Endothelial cell of umbilical vein (primary cell): ENCODE data around the gene TSPAN13. TPM values are rescaled to one million over a fixed set of nuclear protein-coding genes. Genes with fewer than 3 reads are reported as not detected.

Experiments
- BruUV-seq: library from RNA; stranded (reverse); fragments of 400-500 nt; replicated peaks from 2 replicates; lab custom pipeline; 2021; lab: Mats Ljungman, UMichigan
- CTCF ChIA-PET: fragments of 300-600, 350-600 bp; sonication (Branson Sonifier 250); formaldehyde crosslinking; loops from one replicate; lab custom pipeline; 2021; ENCODE audit warnings: antibody characterized with exemption, inconsistent platforms; lab: Charles Lee
- POLR2A ChIA-PET: fragments of 300-600, 350-600 bp; sonication (Branson Sonifier 250); formaldehyde crosslinking; loops from one replicate; lab custom pipeline; 2021; ENCODE audit warnings: antibody characterized with exemption, inconsistent platforms; lab: Charles Lee
- DNase-seq: peaks from one replicate; pipeline ENCODE4 v3.0.0-alpha.2; 2011; ENCODE audit warnings: low read depth, low spot score
- FAIRE-seq: peaks from 2 replicates; lab custom pipeline; 2011; peaks lifted over from hg19 to GRCh38; lab: Jason Lieb, UNC
- H2AFZ ChIP-seq: 2 replicates; pipeline ENCODE4 v1.6.0; 2012; ENCODE audit warnings: low read depth, low read length, control low read depth, inconsistent platforms
- H3K27ac ChIP-seq: 2 replicates; pipeline ENCODE4 v1.5.1; 2011; ENCODE audit warnings: low read depth, mild to moderate bottlenecking, control low read depth, low read length, moderate library complexity; ENCODE audit not compliant: insufficient read depth
- H3K27me3 ChIP-seq, 2 experiments: 2 replicates each; pipeline versions ENCODE4 v1.6.0 to v1.6.1; 2011; ENCODE audit warnings: low read length in 2 of 2, mixed read lengths in 1 of 2; ENCODE audit not compliant: control insufficient read depth in 2 of 2, insufficient read depth in 2 of 2
- H3K36me3 ChIP-seq, 2 experiments: 2 replicates in 1 of 2; 3 replicates in 1 of 2; pipeline ENCODE4 v1.5.1; 2011; ENCODE audit warnings: low read length in 2 of 2, mild to moderate bottlenecking in 1 of 2, moderate library complexity in 1 of 2; ENCODE audit not compliant: control insufficient read depth in 2 of 2, insufficient read depth in 2 of 2; ENCODE audit errors: extremely low read depth in 1 of 2
- H3K4me1 ChIP-seq: 3 replicates; pipeline ENCODE4 v1.5.1; 2011; ENCODE audit warnings: mild to moderate bottlenecking, low read length; ENCODE audit not compliant: control insufficient read depth, insufficient read depth; ENCODE audit errors: extremely low read depth
- H3K4me2 ChIP-seq: 2 replicates; pipeline ENCODE4 v1.6.1; 2011; ENCODE audit warnings: low read length, control low read depth, mixed read lengths; ENCODE audit not compliant: insufficient read depth
- H3K4me3 ChIP-seq, 3 experiments: fragments of 200-600 bp in 1 of 3; sonication (generic), shearing (Covaris generic) in 1 of 3; replicated peaks in 1 of 3; 2 replicates each; pipeline ENCODE4 v1.5.1; 2011 to 2016; ENCODE audit warnings: control low read depth in 3 of 3, low read length in 3 of 3, mild to moderate bottlenecking in 2 of 3, inconsistent platforms in 1 of 3, low read depth in 1 of 3, moderate library complexity in 1 of 3; ENCODE audit not compliant: insufficient read depth in 1 of 3
- H3K79me2 ChIP-seq: 2 replicates; pipeline ENCODE4 v1.6.0; 2012; ENCODE audit warnings: low read length, inconsistent platforms; ENCODE audit not compliant: control insufficient read depth, insufficient read depth
- H3K9ac ChIP-seq: replicated peaks from 2 replicates; pipeline ENCODE3; 2011; ENCODE audit warnings: low read length, control low read depth; ENCODE audit not compliant: insufficient read depth; ENCODE audit errors: extremely low read depth
- H3K9me1 ChIP-seq: replicated peaks from 3 replicates; pipeline ENCODE4 v1.6.0; 2011; ENCODE audit warnings: mild to moderate bottlenecking, low read length; ENCODE audit not compliant: control insufficient read depth, insufficient read depth; ENCODE audit errors: extremely low read depth
- H3K9me3 ChIP-seq: replicated peaks from 2 replicates; pipeline ENCODE4 v1.5.1; 2012; ENCODE audit warnings: low read length, inconsistent platforms; ENCODE audit not compliant: control insufficient read depth, insufficient read depth
- H4K20me1 ChIP-seq: replicated peaks from 2 replicates; pipeline ENCODE3; 2011; ENCODE audit warnings: mild to moderate bottlenecking, low read length; ENCODE audit not compliant: control insufficient read depth, insufficient read depth; ENCODE audit errors: extremely low read depth
- EZH2 ChIP-seq: IDR thresholded peaks from 2 replicates; pipeline ENCODE4 v1.6.1; 2012; ENCODE audit warnings: borderline replicate concordance, low read depth, mild to moderate bottlenecking, moderate library complexity, low read length, inconsistent platforms; ENCODE audit not compliant: severe bottlenecking
- FOS ChIP-seq: IDR thresholded peaks from 2 replicates; pipeline ENCODE4 v1.6.1; 2011; ENCODE audit warnings: mild to moderate bottlenecking, low read length, moderate library complexity, borderline replicate concordance; ENCODE audit not compliant: insufficient read depth
- GATA2 ChIP-seq: IDR thresholded peaks from 2 replicates; pipeline ENCODE4 v1.7.0; 2011; ENCODE audit warnings: low read depth, mild to moderate bottlenecking, moderate library complexity, mixed read lengths, low read length; ENCODE audit not compliant: insufficient read length, insufficient read depth
- JUN ChIP-seq: IDR thresholded peaks from 2 replicates; pipeline ENCODE4 v1.6.1; 2011; ENCODE audit warnings: borderline replicate concordance, low read depth; ENCODE audit not compliant: insufficient read length, insufficient read depth
- MYC ChIP-seq: IDR thresholded peaks from one replicate; pipeline ENCODE4 v1.6.1; 2011; ENCODE audit warnings: mild to moderate bottlenecking, low read depth, low read length
- POLR2A ChIP-seq: IDR thresholded peaks from 2 replicates; pipeline ENCODE4 v1.6.1; 2012; ENCODE audit warnings: low read depth, mild to moderate bottlenecking, control low read depth, low read length
- POLR2AphosphoS5 ChIP-seq: IDR thresholded peaks from 2 replicates; pipeline ENCODE4 v1.6.1; 2012; ENCODE audit warnings: low read depth, mild to moderate bottlenecking, control low read depth, low read length, moderate library complexity; ENCODE audit not compliant: insufficient read depth
- dilution Hi-C: fragments of 300-500 bp; cut with MboI; formaldehyde crosslinking; loops from one replicate; pipeline ENCODE4 v1.15.0; 2019; ENCODE audit warnings: low sequenced_read_pairs; ENCODE audit not compliant: extremely low pct_ligation_motif_present
- intact Hi-C: fragments of 100-400 bp; cut with micrococcal nuclease; formaldehyde crosslinking; loops from one replicate; pipeline ENCODE4 v1.10.0; 2022
- polyA plus RNA-seq, 4 experiments: library from polyadenylated mRNA; depleted of rRNA in 3 of 4; stranded (reverse) in 3 of 4; unstranded in 1 of 4; fragments of >200 nt; gene quantifications; 2 replicates each; pipeline versions ENCODE4 v1.2.1 to v1.2.3, GENCODE V29; 2011 to 2012; ENCODE audit warnings: missing spikeins in 1 of 4
- total RNA-seq: library from RNA; stranded (reverse); gene quantifications from 2 replicates; pipeline ENCODE4 v1.2.3, GENCODE V29; 2021
- TF ChIP-seq, protein P1 (sequence below), 2 donors: IDR thresholded peaks; 1 replicate in 1 of 2; 2 replicates in 1 of 2; pipeline ENCODE4 v1.5.1; 2011; ENCODE audit warnings: low read length in 2 of 2, mild to moderate bottlenecking in 2 of 2, moderate library complexity in 2 of 2, control low read depth in 1 of 2, inconsistent platforms in 1 of 2, low read depth in 1 of 2; ENCODE audit not compliant: insufficient read depth in 1 of 2; ENCODE audit errors: extremely low read depth in 1 of 2
- TF ChIP-seq, protein P2 (sequence below): IDR thresholded peaks from 2 replicates; pipeline ENCODE4 v1.6.1; 2011; ENCODE audit not compliant: insufficient read depth, insufficient read length

Gene TSPAN13
- total and polyA plus RNA-seq, 2 donors (not counting 3 experiments of a cell fraction or from before 2014, with no cell fraction given), result 13.3 to 33.0 TPM

DNA sequence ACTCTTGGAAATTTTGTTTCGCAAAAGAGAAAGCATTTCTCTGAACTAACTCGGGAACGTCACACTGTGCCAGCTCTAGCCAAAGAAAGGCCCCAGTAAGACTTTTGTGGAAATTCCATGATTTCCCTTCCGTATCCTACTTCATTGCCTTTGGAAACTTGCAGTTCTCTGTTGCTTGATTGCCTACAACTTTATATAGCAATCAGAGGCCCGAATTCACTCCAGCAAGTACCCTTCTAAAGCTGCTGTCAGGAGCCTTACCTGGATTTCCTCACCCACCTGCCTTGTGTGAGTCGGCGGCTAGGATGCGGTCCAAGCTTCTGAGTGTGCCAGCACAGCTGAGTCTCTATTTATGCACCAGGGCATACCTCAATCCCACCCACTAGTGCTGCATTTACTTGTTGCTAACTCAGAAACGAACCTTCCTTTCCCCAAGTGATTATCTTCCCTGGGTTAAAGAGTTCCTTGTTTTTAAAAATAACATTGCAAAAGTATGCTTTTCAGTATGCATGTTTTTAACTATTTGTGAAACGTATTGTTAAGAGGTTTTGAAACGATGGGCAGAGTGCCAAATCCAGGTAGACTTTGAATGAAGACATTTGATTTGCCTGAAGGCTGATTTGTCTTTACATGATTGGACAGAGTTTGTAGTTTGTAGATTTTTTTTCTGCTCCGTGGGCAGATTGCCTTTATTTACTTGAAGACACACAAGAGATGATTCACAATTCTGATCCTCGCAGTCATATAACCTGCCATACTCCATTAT, 51.3 kb downstream of the TSPAN13 start, which contains the start of gene AGR2:
TSS of gene AGR2 (minus strand) at position 326 of the 766 bp plus-strand sequence. CDS start 3,203 bp downstream, outside the sequence.
- H3K9me3 ChIP-seq, result no peaks in the 10 kb centered on the region
- no peak within 1 kb of the TSS for H2AFZ ChIP-seq
- ChIA-PET POLR2A (no interaction called here), CTCF (interaction anchor here (0.6 to 9.1 kb wide), 2 partner anchors 13 to 113 kb away, joined by 4 to 149 read pairs; no protein-coding TSS in a partner anchor)
- TF ChIP-seq, protein P1, sequence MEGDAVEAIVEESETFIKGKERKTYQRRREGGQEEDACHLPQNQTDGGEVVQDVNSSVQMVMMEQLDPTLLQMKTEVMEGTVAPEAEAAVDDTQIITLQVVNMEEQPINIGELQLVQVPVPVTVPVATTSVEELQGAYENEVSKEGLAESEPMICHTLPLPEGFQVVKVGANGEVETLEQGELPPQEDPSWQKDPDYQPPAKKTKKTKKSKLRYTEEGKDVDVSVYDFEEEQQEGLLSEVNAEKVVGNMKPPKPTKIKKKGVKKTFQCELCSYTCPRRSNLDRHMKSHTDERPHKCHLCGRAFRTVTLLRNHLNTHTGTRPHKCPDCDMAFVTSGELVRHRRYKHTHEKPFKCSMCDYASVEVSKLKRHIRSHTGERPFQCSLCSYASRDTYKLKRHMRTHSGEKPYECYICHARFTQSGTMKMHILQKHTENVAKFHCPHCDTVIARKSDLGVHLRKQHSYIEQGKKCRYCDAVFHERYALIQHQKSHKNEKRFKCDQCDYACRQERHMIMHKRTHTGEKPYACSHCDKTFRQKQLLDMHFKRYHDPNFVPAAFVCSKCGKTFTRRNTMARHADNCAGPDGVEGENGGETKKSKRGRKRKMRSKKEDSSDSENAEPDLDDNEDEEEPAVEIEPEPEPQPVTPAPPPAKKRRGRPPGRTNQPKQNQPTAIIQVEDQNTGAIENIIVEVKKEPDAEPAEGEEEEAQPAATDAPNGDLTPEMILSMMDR (IDR thresholded peaks at IDR 0.05; ENCODE audit: extremely low read depth in 1 of 2, insufficient read depth in 1 of 2, low read depth in 1 of 2, low read length in 2 of 2), result no peak
- TF ChIP-seq EZH2 (no peak), JUN (no peak), POLR2A (no peak), MYC (no peak), FOS (no peak), POLR2AphosphoS5 (no peak), GATA2 (no peak)
- TF ChIP-seq, protein P2, sequence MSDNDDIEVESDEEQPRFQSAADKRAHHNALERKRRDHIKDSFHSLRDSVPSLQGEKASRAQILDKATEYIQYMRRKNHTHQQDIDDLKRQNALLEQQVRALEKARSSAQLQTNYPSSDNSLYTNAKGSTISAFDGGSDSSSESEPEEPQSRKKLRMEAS, result no peak
- no peak within 1 kb of the TSS for H3K9ac ChIP-seq
- H3K27ac ChIP-seq, result no peak within 1 kb of the TSS
- no peaks in the 10 kb centered on the region for H3K79me2 ChIP-seq
- H3K9me1 ChIP-seq, result no peaks in the 10 kb centered on the region
- BruUV-seq, result no TSS peak
- no peaks in the 10 kb centered on the region for H3K4me1 ChIP-seq
- dilution Hi-C loops, result no loop called here
- DNase-seq, result no peak
- intact Hi-C loops, result loop anchor here (5.0 kb wide), 2 partner anchors 108 to 492 kb away; partner anchors contain the start of gene AHR
- H3K4me3 ChIP-seq, result no peak within 1 kb of the TSS
- H3K27me3 ChIP-seq, result no peaks in the 10 kb centered on the region
- no peaks in the 10 kb centered on the region for H3K36me3 ChIP-seq
- FAIRE-seq, result no peak
- H4K20me1 ChIP-seq, result no peaks in the 10 kb centered on the region
- H3K4me2 ChIP-seq, result no peak within 1 kb of the TSS
